Measurements from ENCODE around the gene NTRK3.

NTRK3 gene

GRCh38 chr15:88299497-88299896 lies 43.0 kb upstream of the NTRK3 start:
- no peaks in the 10 kb centered on the region for H3F3A ChIP-seq (ENCODE audit: low read depth)
- H3K27me3 ChIP-seq (ENCODE audit: insufficient read depth, low read length, poor library complexity, severe bottlenecking), result no peaks in the 10 kb centered on the region
- H3K4me2 ChIP-seq (ENCODE audit: low read depth, low read length, poor library complexity, severe bottlenecking), result no peak overlapping the region
- H3K9ac ChIP-seq (ENCODE audit: low read depth, low read length, poor library complexity, severe bottlenecking), result no peak overlapping the region
- H2AFZ ChIP-seq (ENCODE audit: low read length), result no peak overlapping the region
- no peaks in the 10 kb centered on the region for H3K4me1 ChIP-seq (ENCODE audit: insufficient read depth, low read length, poor library complexity, severe bottlenecking)
- TF ChIP-seq CTCF (conservative IDR thresholded peaks at IDR 0.05; ENCODE audit: low read length) (no peak), EZH2phosphoT487 (IDR thresholded peaks at IDR 0.05; ENCODE audit: borderline replicate concordance) (no peak)
- no peaks in the 10 kb centered on the region for H3K9me3 ChIP-seq (ENCODE audit: insufficient read depth, low read depth, low read length)
- no peak overlapping the region for H3K4me3 ChIP-seq (ENCODE audit: low read length, poor library complexity, severe bottlenecking)
- H4K20me1 ChIP-seq (ENCODE audit: insufficient read depth, low read length, poor library complexity, severe bottlenecking), result no peaks in the 10 kb centered on the region
- H3K79me2 ChIP-seq (ENCODE audit: insufficient read depth, low read length), result no peaks in the 10 kb centered on the region
- H3K9me2 ChIP-seq (replicated peaks; ENCODE audit: low read depth, low read length), result no peaks in the 10 kb centered on the region
- no peaks in the 10 kb centered on the region for H3K36me3 ChIP-seq (ENCODE audit: insufficient read depth, low read length)

DNA sequence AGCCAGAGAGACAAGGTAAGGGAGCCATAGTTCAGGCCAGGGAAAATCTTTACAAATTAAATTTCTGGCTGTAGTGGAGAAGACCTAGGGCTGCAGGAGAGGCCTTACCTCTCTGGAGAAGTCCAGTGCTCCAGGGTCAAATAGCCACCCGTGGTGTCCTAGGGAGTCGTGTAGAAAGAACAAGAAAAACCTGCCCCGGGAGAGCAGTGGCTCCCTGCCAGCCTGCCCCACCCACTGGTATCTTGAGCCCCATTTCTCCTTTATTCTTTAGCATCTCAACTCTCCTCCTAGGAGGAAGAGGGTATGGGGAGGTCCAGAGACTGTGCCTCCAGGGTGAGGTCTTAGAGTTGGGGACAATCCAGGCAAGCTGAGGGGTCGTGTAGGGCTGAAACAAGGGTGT lies 32.1 kb upstream of the NTRK3 start:
- no peak overlapping the region for H3K4me3 ChIP-seq (ENCODE audit: low read length, poor library complexity, severe bottlenecking)
- H3K36me3 ChIP-seq (ENCODE audit: insufficient read depth, low read length), result no peaks in the 10 kb centered on the region
- H3K27me3 ChIP-seq (ENCODE audit: insufficient read depth, low read length, poor library complexity, severe bottlenecking), result no peaks in the 10 kb centered on the region
- H3K9me3 ChIP-seq (ENCODE audit: insufficient read depth, low read depth, low read length), result no peaks in the 10 kb centered on the region
- H3K9me2 ChIP-seq (replicated peaks; ENCODE audit: low read depth, low read length), result no peaks in the 10 kb centered on the region
- no peak overlapping the region for H3K9ac ChIP-seq (ENCODE audit: low read depth, low read length, poor library complexity, severe bottlenecking)
- H2AFZ ChIP-seq (ENCODE audit: low read length), result no peak overlapping the region
- no peaks in the 10 kb centered on the region for H3K79me2 ChIP-seq (ENCODE audit: insufficient read depth, low read length)
- H3K4me1 ChIP-seq (ENCODE audit: insufficient read depth, low read length, poor library complexity, severe bottlenecking), result peaks cover 10% of the 10 kb centered on the region
- no peak for TF ChIP-seq EZH2phosphoT487 (IDR thresholded peaks at IDR 0.05; ENCODE audit: borderline replicate concordance)
- no peak for TF ChIP-seq CTCF (conservative IDR thresholded peaks at IDR 0.05; ENCODE audit: low read length)
- H3F3A ChIP-seq (ENCODE audit: low read depth), result no peaks in the 10 kb centered on the region
- H3K4me2 ChIP-seq (ENCODE audit: low read depth, low read length, poor library complexity, severe bottlenecking), result no peak overlapping the region
- H4K20me1 ChIP-seq (ENCODE audit: insufficient read depth, low read length, poor library complexity, severe bottlenecking), result no peaks in the 10 kb centered on the region

DNA sequence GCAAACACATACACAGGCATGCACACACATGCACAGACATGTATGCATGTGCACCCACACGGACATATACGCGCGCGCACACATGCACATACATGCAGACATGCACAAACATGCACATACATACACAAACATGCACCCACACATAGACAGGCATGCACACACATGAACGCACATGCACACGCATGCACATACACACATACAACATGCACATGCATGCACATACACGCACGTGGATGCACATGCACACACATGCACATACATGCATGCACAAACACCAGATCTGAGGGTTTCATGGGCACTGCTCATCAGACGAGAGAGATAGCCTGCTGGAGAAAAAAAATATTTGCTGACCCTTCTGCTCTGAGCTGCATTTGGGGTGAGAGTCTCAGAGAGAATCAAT lies 31.7 kb upstream of the NTRK3 start:
- no peak for TF ChIP-seq CTCF (conservative IDR thresholded peaks at IDR 0.05; ENCODE audit: low read length)

More for the DNA sequence above, 31.7 kb upstream of the NTRK3 start:
- Histone ChIP-seq H3F3A (ENCODE audit: low read depth) (no peaks in the 10 kb centered on the region), H3K4me2 (ENCODE audit: low read depth, low read length, poor library complexity, severe bottlenecking) (no peak overlapping the region), H3K27me3 (ENCODE audit: insufficient read depth, low read length, poor library complexity, severe bottlenecking) (no peaks in the 10 kb centered on the region), H3K9me3 (ENCODE audit: insufficient read depth, low read depth, low read length) (no peaks in the 10 kb centered on the region), H3K79me2 (ENCODE audit: insufficient read depth, low read length) (no peaks in the 10 kb centered on the region), H3K4me3 (ENCODE audit: low read length, poor library complexity, severe bottlenecking) (no peak overlapping the region), H4K20me1 (ENCODE audit: insufficient read depth, low read length, poor library complexity, severe bottlenecking) (no peaks in the 10 kb centered on the region), H2AFZ (ENCODE audit: low read length) (no peak overlapping the region), H3K4me1 (ENCODE audit: insufficient read depth, low read length, poor library complexity, severe bottlenecking) (peaks cover 10% of the 10 kb centered on the region), H3K9me2 (replicated peaks; ENCODE audit: low read depth, low read length) (no peaks in the 10 kb centered on the region), H3K36me3 (ENCODE audit: insufficient read depth, low read length) (no peaks in the 10 kb centered on the region), H3K9ac (ENCODE audit: low read depth, low read length, poor library complexity, severe bottlenecking) (no peak overlapping the region)

Data from Loucy (cell line).